Neural progenitor cell (in vitro differentiated cells): ENCODE results near the gene WDR70.

ENCODE experiments used
- CTCF ChIP-seq: fragments of 200-600 bp; sonication (generic); IDR thresholded peaks from 2 replicates; pipeline ENCODE4 v1.5.1; 2017; ENCODE audit warnings: antibody characterized with exemption, mild to moderate bottlenecking
- EZH2 ChIP-seq: fragments of 200-600 bp; sonication (generic); IDR thresholded peaks from 2 replicates; pipeline ENCODE4 v1.6.1; 2017; ENCODE audit warnings: antibody characterized with exemption, mild to moderate bottlenecking, moderate library complexity
- EZH2phosphoT487 ChIP-seq: fragments of 200-600 bp; sonication (generic); IDR thresholded peaks from 2 replicates; pipeline ENCODE4 v1.6.1; 2017; ENCODE audit warnings: antibody characterized with exemption

GRCh38 chr5:37736397-37736796, 357.3 kb downstream of the WDR70 start:
- TF ChIP-seq EZH2 (no peak), CTCF (no peak), EZH2phosphoT487 (no peak)
